ENCODE data around the gene MED8.
"Not testable (repeated sequence)": the region's sequence is repeated elsewhere in the genome, so short reads cannot be mapped to it uniquely, and the experiment has no call there.

MED8 gene

GRCh38 chr1:43383449-43383848 lies 6.2 kb downstream of the MED8 start:
- no peak for DNase-seq (ENCODE audit: low read depth in 2 of 2)

- DNase-seq (ENCODE audit: low read depth in 2 of 2) = no peak
These were observed 7.4 kb downstream of the MED8 start for GRCh38 chr1:43382027-43382779.

DNA sequence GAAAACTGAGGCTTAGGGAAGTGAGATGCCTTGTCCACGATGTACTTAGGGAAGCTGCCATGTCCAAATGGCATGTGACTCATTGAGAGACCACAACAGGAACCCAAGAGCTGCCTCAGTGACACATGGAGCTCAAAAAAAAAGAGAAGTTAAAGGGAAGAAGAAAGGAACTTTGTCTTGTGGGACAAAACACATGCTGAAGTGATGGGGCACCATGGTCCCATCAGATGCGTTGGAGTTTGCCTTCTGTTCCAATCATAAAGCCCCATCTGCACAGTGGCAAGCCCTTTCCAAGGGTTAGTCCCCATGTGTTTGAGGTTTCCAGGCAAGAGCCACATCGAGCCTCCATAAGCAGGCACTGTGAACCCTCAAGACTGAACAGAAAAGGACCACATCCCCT lies 8.0 kb downstream of the MED8 start:
- DNase-seq (ENCODE audit: low read depth in 2 of 2) = no peak

DNA sequence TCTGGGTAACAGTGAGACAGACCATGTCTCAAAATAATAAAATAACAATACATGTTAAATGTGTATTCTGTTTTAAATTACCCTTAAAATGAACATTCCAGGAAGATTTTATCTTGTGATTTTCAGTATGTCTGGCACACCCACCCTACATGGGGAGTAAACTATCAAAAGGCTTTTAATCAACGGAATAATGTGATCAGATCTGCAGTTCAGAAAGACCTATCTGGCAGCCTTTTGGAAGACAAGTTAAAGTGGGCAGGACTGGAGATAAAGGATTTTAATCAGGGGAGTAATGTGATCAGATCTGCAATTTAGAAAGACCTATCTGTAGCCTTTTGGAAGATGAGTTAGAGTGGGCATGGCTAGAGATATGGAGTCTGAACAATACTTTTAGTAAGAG lies 10.1 kb downstream of the MED8 start:
- DNase-seq (ENCODE audit: low read depth in 2 of 2) = no peak

GRCh38 chr1:43377831-43378230 lies 11.8 kb downstream of the MED8 start:
- DNase-seq (ENCODE audit: low read depth in 2 of 2) = no peak

- no peak for DNase-seq (ENCODE audit: low read depth in 2 of 2)
These were observed 12.8 kb downstream of the MED8 start for GRCh38 chr1:43376723-43377235.

DNA sequence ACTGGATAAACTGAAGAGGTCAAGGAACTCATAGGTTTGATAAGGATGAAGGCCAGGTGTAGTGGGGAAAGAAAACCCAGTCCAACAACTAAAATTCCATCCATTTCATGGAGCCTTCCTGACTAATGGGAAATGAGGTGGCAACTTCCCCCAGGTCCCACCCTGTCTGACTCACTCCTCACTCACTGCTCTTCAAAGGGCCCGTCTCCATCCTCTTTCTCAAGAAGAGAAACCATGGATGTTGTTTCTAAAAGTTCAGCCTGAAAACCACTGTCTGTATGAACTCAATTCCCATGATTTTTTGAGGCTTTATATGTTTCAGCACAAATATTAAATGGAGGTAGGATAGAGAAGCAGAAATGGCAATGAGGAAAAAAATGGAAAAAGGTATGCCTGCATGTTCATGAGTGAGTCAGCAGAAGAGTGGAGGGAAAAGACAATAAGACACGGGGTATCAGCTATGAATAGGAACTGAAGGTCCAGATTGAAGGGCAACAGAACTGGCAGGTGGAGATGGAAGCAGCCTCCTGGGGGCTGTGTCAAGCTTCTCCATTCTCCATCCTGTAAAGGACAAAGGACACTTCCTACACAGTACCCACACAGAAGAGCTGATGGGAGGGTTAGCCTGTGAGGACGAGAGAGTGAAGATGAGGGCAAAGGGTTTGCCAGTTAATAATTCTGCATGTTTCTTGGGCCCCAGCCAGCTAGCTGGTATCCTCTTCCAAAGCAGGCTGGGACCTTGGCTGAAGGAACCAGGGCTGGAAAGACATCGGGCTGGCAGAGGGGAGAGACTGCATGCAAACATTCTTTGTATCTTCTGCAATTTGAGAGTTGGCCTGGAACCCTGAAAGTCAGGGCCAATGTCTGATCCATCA lies 16.3 kb downstream of the MED8 start:
- DNase-seq (ENCODE audit: low read depth in 2 of 2) = no peak

GRCh38 chr1:43372172-43372571 lies 17.4 kb downstream of the MED8 start:
- DNase-seq (ENCODE audit: low read depth in 2 of 2) = no peak

DNA sequence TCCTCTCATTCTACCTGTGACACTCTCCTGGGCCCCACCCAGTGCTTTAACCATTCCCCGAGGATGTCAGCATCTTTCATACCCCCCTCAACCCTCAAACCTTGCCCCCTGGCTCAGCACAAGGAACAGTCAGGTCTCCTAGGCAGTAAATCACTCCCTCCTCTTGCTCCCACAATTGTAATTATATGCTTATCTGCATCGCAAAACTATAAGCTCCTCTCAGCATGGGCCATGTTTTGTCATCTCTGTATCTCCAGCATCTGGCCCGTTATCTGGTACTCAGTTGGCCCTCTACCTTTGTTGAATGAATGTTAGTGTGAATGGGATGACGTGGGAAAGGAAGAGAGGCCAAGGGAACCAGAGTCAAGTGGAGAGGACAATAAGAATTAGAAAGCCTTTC lies 19.0 kb downstream of the MED8 start:
- DNase-seq (ENCODE audit: low read depth in 2 of 2) = no peak

- not testable (repeated sequence) for DNase-seq (ENCODE audit: low read depth in 2 of 2)
These were observed 19.8 kb downstream of the MED8 start for GRCh38 chr1:43369779-43370178.

- no peak for DNase-seq (ENCODE audit: low read depth in 2 of 2)
These were observed 21.0 kb downstream of the MED8 start for GRCh38 chr1:43368646-43369020.

DNA sequence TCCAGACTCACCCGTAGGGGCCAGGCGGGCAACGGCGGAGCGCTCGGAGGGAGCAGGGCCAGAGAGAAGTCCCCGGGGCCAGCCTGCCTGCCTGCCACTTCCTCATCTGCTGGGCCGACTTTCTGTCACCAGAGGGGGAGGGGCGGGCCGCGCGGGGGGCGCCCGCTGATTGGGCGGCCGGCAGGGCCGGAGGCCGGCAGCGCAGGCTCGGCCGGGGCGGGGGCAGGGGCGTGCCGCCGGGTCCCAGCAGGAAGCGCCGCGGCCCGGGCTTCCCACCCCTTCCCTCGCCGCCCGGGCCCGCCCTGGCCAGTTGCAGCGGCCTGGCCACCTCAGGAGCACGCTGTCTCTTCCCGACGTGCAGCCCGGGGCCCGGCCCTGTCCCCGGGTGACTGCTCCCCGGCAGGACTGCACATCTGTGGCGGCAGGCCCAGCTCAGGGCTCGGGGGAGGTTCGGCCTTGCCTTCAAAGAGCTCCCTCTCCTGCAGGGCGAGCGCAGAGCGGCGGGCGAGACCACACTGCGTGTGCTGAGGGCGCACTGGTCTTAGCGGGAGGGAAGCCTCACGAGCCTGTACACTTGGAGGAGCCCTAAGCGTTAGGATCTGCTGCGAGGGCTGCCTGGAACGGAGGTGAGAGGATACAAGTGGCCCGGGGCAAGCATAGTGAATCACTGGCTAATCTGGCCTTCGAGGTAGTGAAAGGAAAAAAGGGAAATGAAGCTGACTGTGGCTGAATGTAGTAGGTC lies 21.5 kb downstream of the MED8 start, which contains the start of gene ELOVL1:
Gene ELOVL1 (minus strand): TSS at position 108 of the 742 bp plus-strand sequence. CDS start 2,402 bp downstream, outside the sequence.
- DNase-seq (ENCODE audit: low read depth in 2 of 2) = peak; percentile 70 to 94

DNA sequence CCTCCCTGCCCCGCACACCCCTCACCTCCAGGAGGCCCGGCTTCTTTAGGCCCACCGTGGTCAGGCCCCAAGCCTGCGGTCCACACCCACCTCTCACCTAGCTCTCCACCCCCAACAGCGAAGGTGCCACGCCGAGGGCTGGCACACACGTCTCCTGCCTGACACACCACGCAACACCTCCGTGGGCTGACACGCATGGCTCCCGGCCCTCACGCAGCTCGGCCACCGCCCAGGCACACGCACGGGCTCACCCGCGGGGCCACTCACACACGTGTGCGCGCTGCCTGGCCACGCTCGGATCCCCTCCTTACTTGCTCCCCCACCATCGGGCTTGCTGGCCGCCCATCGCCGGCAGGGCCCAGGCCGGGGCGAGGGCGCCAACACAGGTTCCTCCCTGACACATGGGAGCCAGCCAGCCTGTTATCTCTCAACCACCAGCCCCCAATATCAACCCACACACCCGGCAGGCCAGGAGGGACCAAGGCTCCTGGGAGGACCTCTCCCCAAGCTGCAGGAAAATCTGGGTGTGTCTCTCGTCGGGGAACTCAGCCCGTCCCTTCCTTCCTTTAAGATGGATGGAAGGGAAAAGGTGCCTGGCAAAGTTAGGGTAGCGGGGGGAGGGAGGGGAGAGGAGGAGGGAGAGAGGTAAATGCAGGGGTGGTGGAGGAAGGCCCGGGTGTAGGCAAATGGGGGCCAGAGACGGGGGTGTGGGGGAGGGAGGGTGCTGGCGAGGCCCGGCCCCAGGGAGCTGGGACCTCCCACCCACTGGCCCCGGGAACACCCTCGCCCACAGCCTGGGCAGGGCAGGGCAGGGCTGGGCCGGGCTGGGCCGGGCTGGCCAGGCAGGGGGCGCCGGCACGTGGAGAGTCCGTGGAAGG lies 22.3 kb downstream of the MED8 start:
- peak in 1 of 2 donors; percentile 27 for DNase-seq (ENCODE audit: low read depth in 2 of 2)

- DNase-seq (ENCODE audit: low read depth in 2 of 2) = no peak
These were observed 23.0 kb downstream of the MED8 start for GRCh38 chr1:43366601-43367025.

- no peak for DNase-seq (ENCODE audit: low read depth in 2 of 2)
These were observed 23.4 kb downstream of the MED8 start for GRCh38 chr1:43366179-43366578.

GRCh38 chr1:43365678-43366077 lies 23.9 kb downstream of the MED8 start:
- DNase-seq (ENCODE audit: low read depth in 2 of 2) = no peak

DNA sequence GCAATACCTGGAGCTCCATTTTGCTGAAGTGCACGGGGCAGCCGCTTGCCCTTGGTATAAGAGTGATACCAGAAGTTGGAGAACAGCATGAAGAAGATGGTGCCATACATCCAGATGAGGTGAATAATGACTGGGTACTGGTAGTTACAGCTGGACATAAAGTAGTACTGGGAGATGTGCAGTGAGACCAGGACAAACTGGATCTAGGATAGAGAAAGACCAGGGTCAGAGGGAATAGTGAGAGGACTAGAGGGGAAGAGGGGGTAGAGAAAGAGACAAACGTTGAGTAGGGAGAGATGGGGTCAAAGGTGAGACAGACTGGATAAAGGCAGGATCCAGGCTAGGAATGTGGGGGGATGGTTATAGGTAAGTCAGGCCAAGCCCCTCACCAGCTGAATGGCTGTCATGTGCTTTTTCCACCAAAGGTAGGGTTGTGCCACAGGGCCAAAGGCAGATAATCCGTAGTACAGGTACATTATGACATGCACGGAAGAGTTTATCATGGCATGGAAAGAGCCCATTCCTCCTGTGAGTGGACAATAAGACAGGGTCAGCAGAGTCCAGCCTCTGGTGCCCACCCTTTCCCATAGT lies 25.6 kb downstream of the MED8 start:
- DNase-seq (ENCODE audit: low read depth in 2 of 2) = no peak

GRCh38 chr1:43363283-43363934 lies 26.2 kb downstream of the MED8 start:
- DNase-seq (ENCODE audit: low read depth in 2 of 2) = no peak

DNA sequence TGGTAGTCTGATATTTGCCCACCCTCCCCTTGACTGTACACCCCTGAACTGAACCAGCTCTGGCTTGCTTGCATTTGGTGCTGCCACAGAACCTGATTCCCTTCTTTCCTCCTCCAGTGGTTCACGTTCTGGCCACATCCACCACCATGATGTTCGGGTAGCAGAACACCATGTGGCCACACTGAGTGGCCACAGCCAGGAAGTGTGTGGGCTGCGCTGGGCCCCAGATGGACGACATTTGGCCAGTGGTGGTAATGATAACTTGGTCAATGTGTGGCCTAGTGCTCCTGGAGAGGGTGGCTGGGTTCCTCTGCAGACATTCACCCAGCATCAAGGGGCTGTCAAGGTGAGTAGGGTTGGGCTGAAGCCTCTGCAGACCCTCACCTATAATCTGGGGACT lies 29.0 kb downstream of the MED8 start:
- no peak for DNase-seq (ENCODE audit: low read depth in 2 of 2)

DNA sequence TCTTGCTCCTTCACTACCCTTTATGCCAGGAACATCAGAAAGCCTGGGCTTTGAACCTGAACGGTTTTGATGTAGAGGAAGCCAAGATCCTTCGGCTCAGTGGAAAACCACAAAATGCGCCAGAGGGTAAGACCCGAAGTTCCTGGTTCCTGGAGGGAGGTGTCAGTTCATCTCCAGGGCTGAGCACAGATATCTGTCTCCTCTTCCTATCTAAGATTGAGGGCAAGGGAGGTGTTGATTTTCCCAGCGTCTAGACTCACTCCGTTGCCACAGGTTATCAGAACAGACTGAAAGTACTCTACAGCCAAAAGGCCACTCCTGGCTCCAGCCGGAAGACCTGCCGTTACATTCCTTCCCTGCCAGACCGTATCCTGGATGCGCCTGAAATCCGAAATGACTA lies 29.9 kb downstream of the MED8 start:
- no peak for DNase-seq (ENCODE audit: low read depth in 2 of 2)

Measured in stimulated activated CD4-positive, alpha-beta T cell treated with anti-CD3 and anti-CD28 coated beads, Interleukin-1b, Interleukin-23, amount 100 ng/mL, for 4 hours (primary cell).